HG03460 (cell line): ENCODE results near the gene SWSAP1.
"Not testable (repeated sequence)": the region's sequence is repeated elsewhere in the genome, so short reads cannot be mapped to it uniquely, and the experiment has no call there.

ENCODE experiments used
- ATAC-seq: cut with Tn5 transposase; IDR thresholded peaks from one replicate; pipeline ENCODE4 v1.9.1; 2021; ENCODE audit not compliant: unreplicated experiment

The SWSAP1 gene, protein sequence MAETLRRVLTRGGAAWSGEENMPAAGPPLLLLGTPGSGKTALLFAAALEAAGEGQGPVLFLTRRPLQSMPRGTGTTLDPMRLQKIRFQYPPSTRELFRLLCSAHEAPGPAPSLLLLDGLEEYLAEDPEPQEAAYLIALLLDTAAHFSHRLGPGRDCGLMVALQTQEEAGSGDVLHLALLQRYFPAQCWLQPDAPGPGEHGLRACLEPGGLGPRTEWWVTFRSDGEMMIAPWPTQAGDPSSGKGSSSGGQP

DNA sequence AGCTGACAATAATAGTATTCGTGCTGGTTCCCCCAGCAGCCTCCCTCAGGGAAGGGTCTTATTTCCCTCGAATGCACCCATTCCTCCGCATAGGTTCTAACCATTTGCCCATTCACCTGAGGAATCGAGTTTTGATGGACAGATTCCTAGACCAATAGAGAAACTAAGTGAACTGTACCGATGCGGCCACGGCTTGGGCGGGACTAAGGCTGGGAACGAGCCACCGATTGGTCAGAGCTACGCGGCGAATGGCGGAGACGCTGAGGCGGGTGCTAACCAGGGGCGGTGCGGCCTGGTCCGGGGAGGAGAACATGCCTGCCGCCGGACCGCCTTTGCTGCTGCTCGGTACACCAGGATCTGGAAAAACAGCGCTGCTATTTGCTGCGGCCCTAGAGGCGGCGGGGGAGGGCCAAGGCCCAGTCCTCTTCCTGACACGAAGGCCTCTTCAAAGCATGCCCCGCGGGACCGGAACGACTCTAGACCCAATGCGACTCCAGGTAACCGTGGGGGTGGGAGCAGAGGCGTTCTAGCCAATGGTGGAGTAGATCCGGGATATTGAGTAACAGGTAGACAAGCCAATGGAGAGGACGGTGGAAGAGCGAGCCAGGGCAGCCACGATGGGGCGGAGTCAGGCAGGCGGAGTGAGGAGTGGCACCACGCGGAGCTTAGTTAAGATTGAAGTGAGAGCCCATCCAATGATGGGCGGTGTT, at the start of gene SWSAP1:
Gene SWSAP1, plus strand, starts transcription at position 234 of the 710 bp plus-strand sequence. Its CDS starts 15 bp downstream, at position 249.
- ATAC-seq: peak; percentile 76

DNA sequence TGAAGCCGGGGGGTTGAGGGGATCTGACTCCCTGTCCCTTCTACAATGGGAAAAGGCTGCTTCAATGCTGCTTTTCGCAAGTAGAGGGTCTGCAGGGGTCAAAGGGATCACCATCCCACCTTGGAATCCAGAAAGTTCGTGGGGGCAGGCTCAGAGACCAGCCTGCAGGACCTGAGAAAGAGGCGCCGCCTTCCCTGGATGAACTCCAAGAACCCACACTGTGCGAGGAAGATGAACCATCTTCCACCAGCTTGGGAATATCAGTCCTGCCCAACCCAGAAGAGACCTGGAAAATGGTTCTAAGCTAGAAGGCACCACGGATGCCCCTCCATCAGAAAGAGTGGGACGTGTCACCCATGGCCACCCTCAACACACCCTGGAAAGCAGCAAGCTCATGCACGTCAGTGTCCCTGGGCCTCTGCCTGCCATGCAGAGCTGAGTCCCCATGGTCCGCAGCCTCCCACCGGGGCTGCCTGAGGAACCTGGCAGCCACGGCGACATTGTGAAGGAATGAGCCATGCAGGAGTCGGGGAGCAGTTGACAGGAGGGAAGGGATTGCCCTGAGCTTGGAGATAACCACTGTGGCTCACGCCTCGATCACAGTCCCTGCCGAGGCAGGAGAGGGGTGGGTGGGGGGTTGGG, 49.6 kb upstream of the SWSAP1 start:
- ATAC-seq: no peak

DNA sequence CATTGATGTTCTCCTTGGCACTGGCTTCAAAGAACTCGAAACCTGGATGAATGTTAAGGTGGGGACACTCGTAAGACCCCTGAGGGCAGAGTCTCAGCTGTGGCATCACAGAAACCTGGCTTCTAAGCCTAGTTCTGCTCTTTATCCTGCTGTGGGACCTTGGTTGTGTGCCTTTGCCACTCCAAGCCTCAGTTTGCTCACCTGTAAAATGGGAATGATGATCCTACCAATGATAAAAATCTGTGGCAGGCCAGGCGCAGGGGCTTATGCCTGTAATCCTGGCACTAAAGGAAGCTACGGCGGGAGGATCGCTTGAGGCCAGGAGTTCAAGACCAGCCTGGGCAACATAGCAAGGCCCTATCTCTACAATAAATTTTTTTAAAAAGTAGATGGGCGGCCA, 48.9 kb upstream of the SWSAP1 start:
- ATAC-seq: no peak

DNA sequence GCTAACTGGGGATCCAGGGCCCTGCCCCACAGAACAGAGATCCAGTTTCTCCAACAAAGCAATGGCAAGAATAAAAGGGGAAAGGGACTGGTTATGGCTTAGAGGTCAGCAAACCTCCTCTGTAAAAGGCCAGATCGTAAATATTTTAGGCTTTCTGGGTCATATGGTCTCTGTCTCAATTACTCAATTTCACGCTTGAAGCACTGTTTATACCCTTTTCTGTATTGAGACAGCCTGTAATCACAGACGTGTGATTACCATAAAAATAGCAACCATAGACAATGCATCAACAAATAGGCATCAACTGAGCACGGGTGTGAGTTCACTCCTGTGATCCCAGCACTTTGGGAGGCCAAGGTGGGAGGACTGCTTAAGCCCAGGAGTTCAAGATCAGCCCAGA, 44.3 kb upstream of the SWSAP1 start:
- ATAC-seq: no peak

DNA sequence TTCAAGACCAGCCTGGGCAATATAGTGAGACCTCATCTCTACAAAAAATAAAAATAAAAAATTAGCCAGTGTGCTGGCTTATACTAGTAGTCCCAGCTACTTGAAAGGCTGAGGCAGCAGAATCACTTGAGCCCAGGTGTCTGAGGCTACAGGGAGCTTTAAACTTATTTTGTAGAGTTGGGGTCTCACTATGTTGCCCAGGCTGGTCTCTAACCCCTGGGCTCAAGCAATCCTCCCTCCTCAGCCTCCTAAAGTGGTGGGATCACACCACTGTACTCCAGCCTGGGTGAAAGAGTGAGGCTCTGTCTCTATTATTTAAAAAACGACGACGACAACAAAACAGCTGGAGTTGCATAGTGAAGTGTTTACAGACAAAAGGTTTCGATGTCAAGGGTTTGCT, 43.0 kb upstream of the SWSAP1 start:
- no peak for ATAC-seq

DNA sequence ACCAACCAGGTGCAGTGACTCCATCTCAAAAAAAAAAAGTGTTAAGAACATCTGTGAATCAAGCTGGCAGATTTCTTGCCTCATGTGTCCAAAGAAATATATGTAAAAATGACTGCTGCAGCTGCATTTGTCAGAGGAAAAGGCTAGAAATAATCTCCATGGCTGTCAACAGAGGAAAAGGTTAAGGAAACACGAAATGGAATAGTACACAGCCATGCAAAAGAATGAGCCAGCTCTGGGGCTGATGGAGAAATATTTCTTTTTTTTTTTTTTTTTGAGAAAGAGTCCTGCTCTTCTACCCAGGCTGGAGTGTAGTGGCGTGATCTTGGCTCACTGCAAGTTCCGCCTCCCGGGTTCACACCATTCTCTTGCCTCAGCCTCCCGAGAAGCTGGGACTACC, 41.6 kb upstream of the SWSAP1 start:
- no peak for ATAC-seq

DNA sequence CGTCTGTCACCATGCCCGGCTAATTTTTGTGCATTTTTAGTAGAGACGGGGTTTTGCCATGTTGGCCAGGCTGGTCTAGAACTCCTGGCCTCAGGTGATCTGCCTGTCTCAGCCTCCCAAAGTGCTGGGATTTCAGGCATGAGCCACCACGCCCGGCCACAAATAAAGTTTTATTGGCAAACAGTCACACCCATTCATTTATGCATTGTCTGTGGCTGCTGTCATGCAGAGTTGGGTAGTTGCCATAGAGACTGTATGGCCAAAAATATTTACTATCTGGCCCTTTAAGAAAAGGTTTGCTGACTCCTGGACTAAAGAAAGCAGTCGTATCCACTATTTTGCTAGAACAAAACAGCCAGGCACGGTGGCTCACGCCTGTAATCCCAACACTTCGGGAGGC, 40.6 kb upstream of the SWSAP1 start:
- not testable (repeated sequence) for ATAC-seq

DNA sequence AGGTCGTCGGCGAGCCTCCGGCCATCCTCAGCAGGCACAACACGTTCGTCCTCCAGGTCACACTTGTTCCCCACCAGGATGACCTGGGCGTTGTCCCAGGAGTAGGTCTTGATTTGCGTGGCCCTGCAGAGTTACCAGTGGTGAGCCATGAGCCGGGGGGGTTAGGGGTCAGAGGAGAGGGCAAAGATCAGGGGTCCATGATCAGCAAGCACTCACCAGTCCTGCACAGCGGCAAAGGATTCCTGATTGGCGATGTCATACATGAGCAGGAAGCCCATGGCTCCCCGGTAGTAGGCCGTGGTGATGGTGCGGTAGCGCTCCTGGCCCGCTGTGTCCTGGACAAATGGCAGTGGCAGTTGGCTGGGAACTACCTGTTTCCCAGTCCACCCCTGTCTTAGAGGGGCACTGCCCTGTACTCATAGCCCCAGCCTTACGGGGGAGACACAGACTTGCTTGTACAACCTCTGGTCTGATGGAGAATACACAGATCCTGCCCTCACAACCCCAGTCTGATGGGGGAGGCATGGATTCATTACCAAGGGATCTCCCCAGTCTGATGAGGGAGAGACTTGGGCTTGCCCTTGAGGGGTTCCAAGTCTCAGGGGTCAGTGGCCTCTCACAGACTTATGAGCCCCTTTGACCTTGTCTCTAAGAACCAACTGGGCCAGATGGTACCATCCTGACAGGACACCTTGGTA, 38.9 kb upstream of the SWSAP1 start:
- no peak for ATAC-seq

DNA sequence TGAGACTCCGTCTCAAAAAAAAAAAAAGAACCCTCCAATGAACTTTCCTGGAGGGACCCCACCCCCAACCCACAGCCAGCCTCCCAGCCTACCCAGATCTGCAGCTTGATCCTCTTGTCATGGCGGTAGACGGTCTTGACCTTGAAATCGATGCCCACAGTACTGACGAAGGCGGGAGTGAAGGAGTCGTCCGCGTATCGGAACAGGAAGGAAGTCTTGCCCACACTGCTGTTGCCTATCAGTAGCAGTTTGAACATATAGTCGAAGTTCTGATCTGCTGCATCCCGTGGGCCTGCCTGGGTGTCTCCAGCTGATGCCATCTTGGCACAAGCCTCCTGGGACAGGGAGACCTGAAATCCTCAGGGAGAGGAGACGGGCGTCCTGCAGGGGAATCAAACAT, 37.4 kb upstream of the SWSAP1 start:
- ATAC-seq: no peak

DNA sequence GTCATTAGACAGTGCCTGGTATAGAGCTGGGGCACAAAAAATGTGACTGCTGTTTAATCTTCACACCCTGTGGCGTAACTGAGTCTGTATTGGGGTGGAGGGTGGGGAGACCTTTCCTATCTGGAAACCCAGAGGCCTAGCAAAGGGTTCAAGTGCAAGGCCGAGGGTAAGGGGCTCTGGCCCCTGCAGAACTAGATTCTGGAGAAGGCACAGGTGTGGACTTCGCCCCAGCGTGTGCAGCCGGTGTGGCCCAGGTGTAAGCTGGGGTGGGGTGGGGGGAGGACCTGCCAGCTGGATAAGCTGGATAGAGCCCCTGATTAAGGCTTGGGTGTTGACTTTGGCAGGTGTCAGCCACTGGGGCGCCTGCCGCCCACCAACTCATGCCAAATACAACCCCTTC, 36.3 kb upstream of the SWSAP1 start:
- no peak for ATAC-seq

DNA sequence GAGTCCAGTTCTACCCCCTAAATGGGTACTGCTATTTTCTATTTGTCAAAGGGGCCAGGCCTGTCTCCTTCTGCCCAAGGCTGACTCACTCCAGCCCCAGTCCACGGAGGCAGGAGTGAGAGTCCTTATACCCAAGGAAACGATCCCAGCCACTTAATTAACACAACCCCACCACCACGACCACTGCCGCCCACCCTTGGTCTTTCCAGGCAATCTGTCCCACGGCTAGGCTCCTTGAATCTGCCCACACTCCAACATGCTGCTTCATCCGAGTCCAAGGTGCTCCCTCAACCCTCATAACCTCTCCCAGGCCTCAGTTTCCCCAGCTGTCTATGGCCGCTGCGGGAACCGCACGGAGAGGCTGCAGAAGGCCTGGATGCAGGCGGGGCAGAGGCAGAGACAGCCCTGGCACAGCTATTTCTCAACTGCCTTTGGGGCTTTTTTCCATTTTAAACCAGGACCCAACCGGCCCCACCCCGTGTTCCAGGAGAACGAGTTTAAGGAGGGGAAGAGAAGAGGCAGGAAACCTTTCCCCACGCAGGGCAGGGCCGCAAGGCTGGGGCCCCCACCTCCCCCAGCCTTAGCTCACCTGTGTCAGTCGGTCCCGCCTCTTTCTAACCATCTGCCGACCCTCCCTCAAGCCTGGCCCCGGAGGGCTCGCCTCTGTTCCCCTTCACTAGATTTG, 35.8 kb upstream of the SWSAP1 start:
- no peak for ATAC-seq

DNA sequence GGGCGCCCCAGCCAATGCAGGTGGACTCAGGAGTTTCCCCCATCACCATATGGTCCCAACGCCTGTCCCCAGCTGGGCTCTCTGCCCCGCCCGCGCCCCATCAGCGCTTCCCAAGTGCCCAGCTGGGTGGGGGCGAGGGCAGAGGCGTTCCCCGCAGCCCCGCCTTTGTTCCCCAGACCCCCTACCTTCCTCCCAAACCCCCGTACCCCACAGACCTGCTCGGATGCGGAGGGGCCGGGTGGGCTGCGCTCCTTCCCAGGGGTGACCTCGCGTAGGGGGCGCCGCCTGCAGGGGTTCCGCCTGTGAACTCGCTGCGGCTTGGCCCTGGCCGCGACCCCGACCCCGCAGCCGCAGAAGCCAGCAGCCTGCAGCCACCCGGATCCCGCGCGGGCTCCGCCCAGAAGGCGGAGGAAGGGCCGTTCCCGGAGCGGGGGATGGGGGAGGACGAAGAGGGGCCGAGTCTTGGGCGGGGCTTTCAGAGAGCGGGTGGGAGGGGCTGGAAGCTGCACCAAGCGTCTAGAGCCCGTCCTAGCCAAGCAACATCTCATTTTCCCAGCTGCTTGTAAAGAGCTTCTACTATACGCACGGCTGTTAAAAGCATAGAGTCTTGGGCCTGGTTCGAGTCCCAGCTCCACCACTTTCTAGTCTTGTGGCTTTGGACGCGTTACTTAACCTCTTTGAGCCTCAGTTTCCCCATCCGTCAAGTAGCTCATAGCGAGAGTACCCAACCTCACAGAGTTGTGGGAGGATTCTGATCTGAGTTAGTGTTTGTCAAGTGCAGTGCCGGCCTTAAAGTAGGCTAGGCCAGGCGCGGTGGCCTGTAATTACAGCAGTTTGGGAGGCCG, 35.0 kb upstream of the SWSAP1 start, which contains the start of gene RAB3D:
Gene RAB3D, minus strand, starts transcription at position 404 of the 845 bp plus-strand sequence. CDS start 2,258 bp downstream, outside the sequence.
- ATAC-seq: no peak

DNA sequence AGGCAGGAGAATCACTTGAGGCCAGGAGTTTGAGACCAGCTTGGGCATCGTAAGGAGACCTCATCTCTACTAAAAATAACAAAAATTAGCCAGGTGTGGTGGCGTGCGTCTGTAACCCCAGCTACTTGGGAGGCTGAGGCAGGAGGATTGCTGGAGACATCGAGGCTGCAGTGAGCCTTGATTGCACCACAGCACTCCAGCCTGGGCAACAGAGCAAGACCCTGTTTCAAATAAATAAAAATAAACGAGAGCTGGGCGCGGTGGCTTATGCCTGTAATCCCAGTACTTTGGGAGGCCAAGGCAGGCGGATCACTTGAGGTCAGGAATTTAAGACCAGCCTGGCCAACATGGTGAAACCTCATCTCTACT, 34.4 kb upstream of the SWSAP1 start:
- not testable (repeated sequence) for ATAC-seq

DNA sequence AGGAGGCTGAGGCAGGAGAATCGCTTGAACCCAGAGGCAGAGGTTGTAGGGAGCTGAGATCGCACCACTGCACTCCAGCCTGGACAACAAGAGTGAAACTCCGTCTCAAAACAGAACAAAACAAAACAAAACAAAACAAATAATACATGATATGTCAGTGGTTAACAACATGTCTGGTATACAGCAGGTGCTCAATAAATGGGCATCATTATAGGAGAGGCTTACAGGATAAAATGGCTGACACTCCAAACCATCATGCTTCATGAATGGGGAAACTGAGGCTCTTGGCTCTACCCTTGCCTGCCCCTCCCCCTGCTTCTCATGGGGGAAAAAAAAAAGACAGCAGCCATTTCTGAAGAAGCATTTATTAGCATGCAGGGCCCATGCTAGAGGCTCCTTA, 32.0 kb upstream of the SWSAP1 start:
- ATAC-seq: no peak

DNA sequence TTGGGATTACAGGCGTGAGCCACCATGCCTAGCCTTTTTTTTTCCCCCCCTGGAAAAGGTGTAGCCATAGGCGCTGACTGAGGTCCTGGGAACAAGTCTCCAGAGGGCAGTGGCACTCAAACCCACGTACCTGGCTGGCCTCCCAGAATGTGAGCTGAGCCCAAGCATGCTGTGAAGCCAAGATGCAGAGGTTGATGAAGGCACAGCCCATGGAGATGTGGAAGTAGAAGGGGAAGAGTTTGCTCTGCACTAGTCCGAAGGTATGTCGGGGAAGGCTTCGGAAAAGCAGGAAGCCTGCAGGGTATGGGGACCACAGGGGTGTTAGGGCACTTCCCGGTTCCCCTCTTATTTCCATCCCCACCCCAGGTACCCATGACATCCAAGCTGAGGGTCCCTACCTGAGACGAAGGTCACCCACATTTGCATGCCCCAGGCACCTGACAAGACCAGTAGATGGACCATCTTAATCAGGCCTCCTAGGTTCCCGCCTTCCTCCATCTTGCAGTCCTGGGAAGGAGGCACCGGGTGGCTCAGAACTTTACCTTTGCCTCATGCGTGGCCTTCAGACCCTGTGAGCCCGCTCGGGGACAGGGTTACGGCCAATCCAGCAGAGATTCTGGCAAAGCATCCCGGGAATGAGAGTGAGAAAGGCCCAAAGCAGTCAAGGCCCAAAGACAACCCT, 29.2 kb upstream of the SWSAP1 start:
- ATAC-seq: no peak

DNA sequence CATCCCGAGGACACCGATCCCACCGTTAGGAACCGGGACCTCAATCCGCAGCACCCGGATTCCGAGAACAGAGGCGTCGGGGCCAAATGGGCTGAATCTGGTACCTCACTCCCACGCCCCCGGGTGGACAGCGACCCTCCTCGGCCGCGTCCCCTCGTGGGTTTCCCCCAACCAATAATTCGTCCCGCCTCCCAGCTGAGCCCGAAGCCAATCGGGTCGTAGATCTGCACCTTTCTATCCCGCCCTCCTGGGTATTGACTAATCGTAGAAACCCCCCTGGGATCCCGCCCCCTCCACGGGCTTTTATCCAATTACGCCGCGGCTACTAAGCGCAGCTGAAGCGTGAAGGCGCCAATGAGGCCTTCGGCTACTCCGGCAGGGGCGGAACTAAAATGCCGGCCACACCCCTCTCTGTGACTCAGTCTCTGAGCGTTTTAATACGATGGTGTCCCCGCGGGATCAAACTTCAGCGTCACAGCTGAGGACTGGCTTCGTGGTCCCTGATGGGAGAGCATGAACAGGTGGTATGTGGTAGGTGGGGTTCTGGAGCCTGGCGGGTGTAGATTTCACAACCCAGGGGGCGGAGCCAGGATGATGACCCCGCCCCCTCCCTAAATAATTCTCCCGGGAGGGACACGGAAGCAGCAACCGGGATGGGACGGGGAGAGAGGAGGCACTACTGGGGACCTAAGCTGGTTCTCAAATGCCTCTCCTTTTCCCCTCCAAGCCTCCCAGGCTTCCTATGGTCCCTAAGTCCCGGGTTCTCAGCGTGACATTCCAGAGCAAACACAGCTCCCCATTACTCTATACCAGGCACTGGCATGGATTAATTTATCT, 28.1 kb upstream of the SWSAP1 start, which contains the start of the genes CCDC159 and TMEM205:
Gene CCDC159, plus strand, starts transcription at position 416 of the 837 bp plus-strand sequence. Its CDS starts 88 bp downstream, at position 504.
Gene TMEM205, minus strand, starts transcription at position 165 of the 837 bp plus-strand sequence. CDS start 649 bp downstream, outside the sequence.
- peak; percentile 87 for ATAC-seq

DNA sequence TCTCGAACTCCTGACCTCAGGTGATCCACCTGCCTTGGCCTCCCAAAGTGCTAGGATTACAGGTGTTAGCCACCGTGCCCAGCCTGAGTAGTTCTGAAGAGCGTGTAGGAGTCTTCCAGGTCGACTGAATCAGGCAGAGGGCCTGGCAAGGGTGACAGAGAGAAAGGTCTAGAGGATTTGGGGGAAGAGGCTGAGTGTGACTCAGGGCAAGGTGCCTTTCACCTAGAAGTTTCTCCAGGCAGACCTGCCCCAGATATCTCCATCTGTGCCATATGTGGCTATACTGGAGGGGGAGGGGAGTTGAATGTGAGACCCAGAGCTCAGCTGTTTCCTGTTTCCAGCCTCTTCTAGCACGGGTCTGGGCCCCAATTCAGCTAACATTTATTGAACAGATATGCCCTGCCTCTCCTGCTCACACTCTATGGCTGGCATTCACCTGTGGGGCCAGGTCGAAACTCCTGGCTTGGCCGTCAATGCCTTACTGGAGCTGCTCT, 26.9 kb upstream of the SWSAP1 start:
- no peak for ATAC-seq

DNA sequence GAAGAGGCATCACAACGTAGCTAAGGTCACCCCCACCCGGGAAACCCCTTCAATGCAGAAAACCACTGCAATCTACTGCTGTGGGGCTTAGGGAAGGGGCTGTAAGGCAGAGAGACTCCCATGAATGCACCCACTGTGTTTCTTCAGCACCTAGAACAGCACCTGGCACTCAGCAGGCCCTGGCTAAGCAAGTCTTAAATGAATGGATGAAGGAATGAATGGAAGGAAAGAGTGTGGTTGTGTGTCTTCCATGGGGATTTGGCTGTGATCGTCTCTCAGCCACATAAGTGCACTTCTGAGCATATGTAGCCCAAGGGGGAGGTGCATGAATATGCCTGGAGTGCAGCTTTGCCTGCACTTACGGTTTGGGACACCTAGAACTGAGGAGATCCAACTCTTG, 25.3 kb upstream of the SWSAP1 start:
- no peak for ATAC-seq
